ENCODE measurements around the gene ERLEC1.
A peak's percentile ranks its signal among the peaks of the same experiment; 100 is the strongest.
"Not testable (repeated sequence)": the region's sequence is repeated elsewhere in the genome, so short reads cannot be mapped to it uniquely, and the experiment has no call there.

Gene ERLEC1

GRCh38 chr2:53756644-53757043 is 30.2 kb upstream of the ERLEC1 start:
- no peak for DNase-seq (ENCODE audit: insufficient read length)
- TF ChIP-seq POLR2AphosphoS5 (IDR thresholded peaks at IDR 0.05; ENCODE audit: low read depth, low read length) (no peak), POLR2A (IDR thresholded peaks at IDR 0.05; ENCODE audit: low read depth, low read length) (no peak), TAF1 (IDR thresholded peaks at IDR 0.05; ENCODE audit: borderline replicate concordance, low read depth, low read length) (no peak)
- no peak for FAIRE-seq

- not testable (repeated sequence) for DNase-seq (ENCODE audit: insufficient read length); FAIRE-seq
Measured at GRCh38 chr2:53757206-53757605, 29.6 kb upstream of the ERLEC1 start.

GRCh38 chr2:53765767-53766166 is 21.1 kb upstream of the ERLEC1 start:
- TF ChIP-seq TAF1 (IDR thresholded peaks at IDR 0.05; ENCODE audit: borderline replicate concordance, low read depth, low read length) (no peak), POLR2AphosphoS5 (IDR thresholded peaks at IDR 0.05; ENCODE audit: low read depth, low read length) (no peak), POLR2A (IDR thresholded peaks at IDR 0.05; ENCODE audit: low read depth, low read length) (no peak)
- FAIRE-seq (no peak), DNase-seq (ENCODE audit: insufficient read length) (no peak)

GRCh38 chr2:53767405-53768241 is 19.2 kb upstream of the ERLEC1 start, which contains the start of gene CHAC2:
TSS of gene CHAC2 (plus strand) at chr2:53767804. CDS start at chr2:53767887, 83 bp downstream.
- TF ChIP-seq POLR2A (IDR thresholded peaks at IDR 0.05; ENCODE audit: low read depth, low read length) (peak; percentile 86; the same call in 1 of the 2 replicates), TAF1 (IDR thresholded peaks at IDR 0.05; ENCODE audit: borderline replicate concordance, low read depth, low read length) (peak; percentile 61; the same call in 1 of the 2 replicates), POLR2AphosphoS5 (IDR thresholded peaks at IDR 0.05; ENCODE audit: low read depth, low read length) (peak; percentile 93)
- FAIRE-seq (peak; percentile 95), DNase-seq (ENCODE audit: insufficient read length) (peak; percentile 66)

- FAIRE-seq: peak; percentile 40
- TF ChIP-seq TAF1 (IDR thresholded peaks at IDR 0.05; ENCODE audit: borderline replicate concordance, low read depth, low read length) (no peak), POLR2AphosphoS5 (IDR thresholded peaks at IDR 0.05; ENCODE audit: low read depth, low read length) (no peak; the same call in 1 of the 2 replicates), POLR2A (IDR thresholded peaks at IDR 0.05; ENCODE audit: low read depth, low read length) (no peak)
Measured at GRCh38 chr2:53768242-53768542, 18.7 kb upstream of the ERLEC1 start.

GRCh38 chr2:53769318-53769945 is 17.4 kb upstream of the ERLEC1 start:
- DNase-seq (ENCODE audit: insufficient read length) (no peak), FAIRE-seq (peak; percentile 76)
- TF ChIP-seq POLR2A (IDR thresholded peaks at IDR 0.05; ENCODE audit: low read depth, low read length) (no peak), POLR2AphosphoS5 (IDR thresholded peaks at IDR 0.05; ENCODE audit: low read depth, low read length) (no peak), TAF1 (IDR thresholded peaks at IDR 0.05; ENCODE audit: borderline replicate concordance, low read depth, low read length) (no peak)

More at GRCh38 chr2:53768242-53768542, 18.7 kb upstream of the ERLEC1 start:
- DNase-seq (ENCODE audit: insufficient read length): no peak

GRCh38 chr2:53770264-53770663 is 16.6 kb upstream of the ERLEC1 start:
- no peak for DNase-seq (ENCODE audit: insufficient read length)
- no peak for FAIRE-seq
- TF ChIP-seq TAF1 (IDR thresholded peaks at IDR 0.05; ENCODE audit: borderline replicate concordance, low read depth, low read length) (no peak), POLR2A (IDR thresholded peaks at IDR 0.05; ENCODE audit: low read depth, low read length) (no peak), POLR2AphosphoS5 (IDR thresholded peaks at IDR 0.05; ENCODE audit: low read depth, low read length) (no peak)

- TF ChIP-seq POLR2A (IDR thresholded peaks at IDR 0.05; ENCODE audit: low read depth, low read length) (no peak), TAF1 (IDR thresholded peaks at IDR 0.05; ENCODE audit: borderline replicate concordance, low read depth, low read length) (no peak), POLR2AphosphoS5 (IDR thresholded peaks at IDR 0.05; ENCODE audit: low read depth, low read length) (no peak)
- DNase-seq (ENCODE audit: insufficient read length): no peak
- no peak for FAIRE-seq
Measured at GRCh38 chr2:53777134-53777533, 9.7 kb upstream of the ERLEC1 start.

- TF ChIP-seq POLR2A (IDR thresholded peaks at IDR 0.05; ENCODE audit: low read depth, low read length) (no peak), POLR2AphosphoS5 (IDR thresholded peaks at IDR 0.05; ENCODE audit: low read depth, low read length) (no peak), TAF1 (IDR thresholded peaks at IDR 0.05; ENCODE audit: borderline replicate concordance, low read depth, low read length) (no peak)
- FAIRE-seq: peak; percentile 24
Measured at GRCh38 chr2:53778536-53779162, 8.2 kb upstream of the ERLEC1 start.

GRCh38 chr2:53780056-53780455 is 6.8 kb upstream of the ERLEC1 start:
- FAIRE-seq: no peak
- no peak for TF ChIP-seq POLR2A (IDR thresholded peaks at IDR 0.05; ENCODE audit: low read depth, low read length)
- no peak for TF ChIP-seq POLR2AphosphoS5 (IDR thresholded peaks at IDR 0.05; ENCODE audit: low read depth, low read length)
- no peak for TF ChIP-seq TAF1 (IDR thresholded peaks at IDR 0.05; ENCODE audit: borderline replicate concordance, low read depth, low read length)
- no peak for DNase-seq (ENCODE audit: insufficient read length)

More at GRCh38 chr2:53778536-53779162, 8.2 kb upstream of the ERLEC1 start:
- DNase-seq (ENCODE audit: insufficient read length): no peak

GRCh38 chr2:53782676-53783075 is 4.2 kb upstream of the ERLEC1 start:
- FAIRE-seq (no peak), DNase-seq (ENCODE audit: insufficient read length) (no peak)
- TF ChIP-seq POLR2A (IDR thresholded peaks at IDR 0.05; ENCODE audit: low read depth, low read length) (no peak), TAF1 (IDR thresholded peaks at IDR 0.05; ENCODE audit: borderline replicate concordance, low read depth, low read length) (no peak), POLR2AphosphoS5 (IDR thresholded peaks at IDR 0.05; ENCODE audit: low read depth, low read length) (no peak)
